Upper lobe of left lung (tissue), 4 donors: ENCODE measurements around the gene WDR41.

Experiments used
- POLR2A ChIP-seq, 4 donors: fragments of 450-650 bp; IDR thresholded peaks; one replicate each; pipeline ENCODE4 v1.5.1; 2016 to 2017; ENCODE audit warnings: antibody characterized with exemption in 4 of 4, mild to moderate bottlenecking in 2 of 4
- TF ChIP-seq, protein P1 (sequence below), 6 experiments: fragments of 450-650 bp in 4 of 6; fragments of 200-600 bp in 2 of 6; sonication (generic) in 2 of 6; IDR thresholded peaks; one replicate each; pipeline ENCODE4 v1.5.1; 2016 to 2019; ENCODE audit warnings: antibody characterized with exemption in 6 of 6

DNA sequence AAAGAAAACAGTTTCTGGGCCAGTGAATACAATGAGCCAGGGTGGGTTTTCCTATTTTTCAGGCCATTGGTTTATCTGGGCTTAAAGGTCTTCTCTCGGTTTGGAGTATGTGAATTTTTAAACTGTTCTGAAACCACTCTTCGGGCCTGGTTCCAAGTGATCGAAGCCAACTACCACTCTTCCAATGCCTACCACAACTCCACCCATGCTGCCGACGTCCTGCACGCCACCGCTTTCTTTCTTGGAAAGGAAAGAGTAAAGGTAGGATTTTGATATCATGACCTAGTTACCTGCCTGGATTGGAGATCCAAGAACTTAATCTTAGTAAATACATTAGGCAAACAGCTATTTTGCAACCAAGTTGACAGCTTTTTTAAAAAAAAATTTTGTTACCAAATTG is 79.1 kb downstream of the WDR41 start:
- TF ChIP-seq, protein P1, sequence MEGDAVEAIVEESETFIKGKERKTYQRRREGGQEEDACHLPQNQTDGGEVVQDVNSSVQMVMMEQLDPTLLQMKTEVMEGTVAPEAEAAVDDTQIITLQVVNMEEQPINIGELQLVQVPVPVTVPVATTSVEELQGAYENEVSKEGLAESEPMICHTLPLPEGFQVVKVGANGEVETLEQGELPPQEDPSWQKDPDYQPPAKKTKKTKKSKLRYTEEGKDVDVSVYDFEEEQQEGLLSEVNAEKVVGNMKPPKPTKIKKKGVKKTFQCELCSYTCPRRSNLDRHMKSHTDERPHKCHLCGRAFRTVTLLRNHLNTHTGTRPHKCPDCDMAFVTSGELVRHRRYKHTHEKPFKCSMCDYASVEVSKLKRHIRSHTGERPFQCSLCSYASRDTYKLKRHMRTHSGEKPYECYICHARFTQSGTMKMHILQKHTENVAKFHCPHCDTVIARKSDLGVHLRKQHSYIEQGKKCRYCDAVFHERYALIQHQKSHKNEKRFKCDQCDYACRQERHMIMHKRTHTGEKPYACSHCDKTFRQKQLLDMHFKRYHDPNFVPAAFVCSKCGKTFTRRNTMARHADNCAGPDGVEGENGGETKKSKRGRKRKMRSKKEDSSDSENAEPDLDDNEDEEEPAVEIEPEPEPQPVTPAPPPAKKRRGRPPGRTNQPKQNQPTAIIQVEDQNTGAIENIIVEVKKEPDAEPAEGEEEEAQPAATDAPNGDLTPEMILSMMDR (IDR thresholded peaks at IDR 0.05) = no peak
- no peak for TF ChIP-seq POLR2A (IDR thresholded peaks at IDR 0.05)
